ENCODE data around the gene PHF1. TPM values are rescaled to one million over a fixed set of nuclear protein-coding genes. Genes with fewer than 3 reads are reported as not detected.

The PHF1 gene
- total and polyA plus RNA-seq, 2 of the 13 experiments (the other 11 are each of a cell fraction or from before 2014, with no cell fraction given) = 25.4 to 61.9 TPM

DNA sequence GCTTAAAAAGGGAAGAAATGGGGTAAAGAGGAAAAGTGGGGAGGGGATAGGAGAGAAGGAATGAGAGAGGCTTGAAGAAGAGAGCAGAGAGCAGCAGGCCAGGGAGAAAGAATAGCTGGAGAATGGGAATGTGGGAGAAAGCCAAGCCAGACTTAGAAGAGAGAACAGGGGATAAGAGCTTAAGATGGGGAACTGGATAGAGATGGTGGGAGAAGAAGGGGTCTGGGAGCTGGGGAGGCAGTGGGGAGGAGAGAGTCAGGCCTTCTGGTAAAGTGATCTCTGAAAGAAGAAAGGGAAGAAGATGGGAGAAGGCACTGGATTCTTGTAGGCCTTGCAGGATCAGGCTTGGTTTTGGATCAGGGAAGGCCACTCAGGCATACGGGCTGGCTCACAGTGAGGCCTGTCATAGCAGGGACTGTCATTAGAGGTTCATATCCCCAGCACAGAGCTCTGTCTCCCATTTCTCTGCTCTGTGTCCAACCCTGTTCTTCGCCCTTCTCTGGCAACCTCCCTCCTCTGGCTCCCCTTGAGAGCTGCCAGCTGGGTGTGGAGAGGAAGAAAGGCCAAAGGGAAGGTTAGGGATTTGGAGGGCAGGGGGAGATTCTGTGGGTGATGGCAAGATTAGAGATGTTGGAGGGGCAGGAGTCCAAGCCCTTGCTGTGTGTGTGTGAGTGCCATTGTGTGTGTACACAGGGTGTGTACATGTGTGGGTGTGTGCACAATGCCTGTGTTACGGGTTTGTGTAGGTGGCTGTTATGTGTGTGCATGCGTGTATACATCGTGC, 18.3 kb downstream of the PHF1 start:
- no peaks in the 10 kb centered on the region for H3K36me3 ChIP-seq (replicated peaks in 1 of 2; ENCODE audit: control insufficient read depth in 1 of 2, insufficient read depth in 2 of 2, low read length in 2 of 2)
- no peak for DNase-seq (ENCODE audit: low spot score)
- no peak overlapping the region; the same call in 1 of the 2 replicates for H3K4me2 ChIP-seq (ENCODE audit: low read depth, low read length)
- ATAC-seq = peak; percentile 4; the same call in 1 of the 3 replicates
- no peak for FAIRE-seq
- intact Hi-C loops (cut with micrococcal nuclease; ENCODE audit: unreplicated experiment) = loop anchor here (1.0 kb wide), 1 partner anchor 25 kb away; the partner anchor contains the start of gene ZBTB9
- H2AFZ ChIP-seq (ENCODE audit: low read length) = no peak overlapping the region
- ChIA-PET CTCF (ENCODE audit: low intra/inter-chr PET ratio, low total read pairs) (no interaction called here), POLR2A (interaction anchor here (1.2 to 3.5 kb wide), 2 partner anchors 11 to 25 kb away, joined by 5 to 23 read pairs; partner anchors contain the start of genes CUTA, SYNGAP1 and ZBTB9)
- no peaks in the 10 kb centered on the region for H3K79me2 ChIP-seq (ENCODE audit: insufficient read depth, low read length)
- peaks cover 0 to 3% of the 10 kb centered on the region in 2 experiments; a peak in 1 of 5 replicates for H3K27me3 ChIP-seq (ENCODE audit: control insufficient read depth in 1 of 2, insufficient read depth in 2 of 2, low read length in 2 of 2)
- in situ Hi-C loops (cut with HindIII; ENCODE audit: extremely low pct_ligation_motif_present, low pct_unique_long_range_greater_than_20kb) = no loop called here
- H3K27ac ChIP-seq (ENCODE audit: extremely low read length, insufficient read depth, low read length) = no peak overlapping the region
- H4K20me1 ChIP-seq (ENCODE audit: insufficient read depth, low read length) = no peaks in the 10 kb centered on the region
- no peak overlapping the region for H3K9ac ChIP-seq (ENCODE audit: insufficient read depth, low read depth, low read length)
- H3K4me3 ChIP-seq (replicated peaks in 1 of 3; ENCODE audit: insufficient read depth in 1 of 3, low read depth in 2 of 3, low read length in 3 of 3) = no peak overlapping the region
- no peaks in the 10 kb centered on the region for H3K9me3 ChIP-seq (ENCODE audit: low read length)
- 45% methylated on average over 5 of the region's 5 CpGs for WGBS (ENCODE audit: low lambda C conversion rate)
- H3K4me1 ChIP-seq (ENCODE audit: insufficient read depth, low read length) = peaks cover 57% of the 10 kb centered on the region
- no TSS peak for BruUV-seq (replicated peaks)
- peak; percentile 27 for TF ChIP-seq ZNF883 (CRISPR knock-in tag; IDR thresholded peaks at IDR 0.05; ENCODE audit: not compliant biosample characterization)
- peak; percentile 53; the same call in 1 of the 2 replicates for TF ChIP-seq ZNF44 (CRISPR knock-in tag; IDR thresholded peaks at IDR 0.05)
- no peak for TF ChIP-seq ZNF850 (CRISPR knock-in tag; conservative IDR thresholded peaks at IDR 0.05)
- TF ChIP-seq IRX3 (CRISPR knock-in tag; IDR thresholded peaks at IDR 0.05; ENCODE audit: borderline replicate concordance, low read depth) = no peak
- TF ChIP-seq ZKSCAN5 (CRISPR knock-in tag; IDR thresholded peaks at IDR 0.05) = 0 out of 2 replicates have a peak, but pooled peaks have one; percentile 34
- TF ChIP-seq, protein P1, sequence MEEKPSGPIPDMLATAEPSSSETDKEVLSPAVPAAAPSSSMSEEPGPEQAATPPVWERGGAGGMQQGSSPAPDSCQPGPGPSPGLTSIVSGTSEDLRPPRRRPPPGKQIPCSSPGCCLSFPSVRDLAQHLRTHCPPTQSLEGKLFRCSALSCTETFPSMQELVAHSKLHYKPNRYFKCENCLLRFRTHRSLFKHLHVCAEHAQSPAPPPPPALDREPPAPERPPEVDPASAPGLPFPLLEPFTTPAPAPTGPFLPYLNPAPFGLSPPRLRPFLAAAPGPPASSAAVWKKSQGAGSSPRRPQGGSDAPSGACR (CRISPR knock-in tag; IDR thresholded peaks at IDR 0.05) = 0 out of 2 replicates have a peak, but pooled peaks have one; percentile 16
- TF ChIP-seq NRL (CRISPR knock-in tag; IDR thresholded peaks at IDR 0.05; ENCODE audit: borderline replicate concordance) = 0 out of 2 replicates have a peak, but pooled peaks have one; percentile 29
- TF ChIP-seq, protein P2, sequence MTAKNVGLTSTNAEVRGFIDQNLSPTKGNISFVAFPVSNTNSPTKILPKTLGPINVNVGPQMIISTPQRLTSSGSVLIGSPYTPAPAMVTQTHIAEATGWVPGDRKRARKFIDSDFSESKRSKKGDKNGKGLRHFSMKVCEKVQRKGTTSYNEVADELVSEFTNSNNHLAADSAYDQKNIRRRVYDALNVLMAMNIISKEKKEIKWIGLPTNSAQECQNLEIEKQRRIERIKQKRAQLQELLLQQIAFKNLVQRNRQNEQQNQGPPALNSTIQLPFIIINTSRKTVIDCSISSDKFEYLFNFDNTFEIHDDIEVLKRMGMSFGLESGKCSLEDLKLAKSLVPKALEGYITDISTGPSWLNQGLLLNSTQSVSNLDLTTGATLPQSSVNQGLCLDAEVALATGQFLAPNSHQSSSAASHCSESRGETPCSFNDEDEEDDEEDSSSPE (CRISPR knock-in tag; IDR thresholded peaks at IDR 0.05) = no peak
- TF ChIP-seq ZNF547 (CRISPR knock-in tag; IDR thresholded peaks at IDR 0.05) = no peak
- no peak for TF ChIP-seq TBP (CRISPR knock-in tag; IDR thresholded peaks at IDR 0.05)
- no peak for TF ChIP-seq ZBTB7A (CRISPR knock-in tag; IDR thresholded peaks at IDR 0.05)
- TF ChIP-seq, protein P3, sequence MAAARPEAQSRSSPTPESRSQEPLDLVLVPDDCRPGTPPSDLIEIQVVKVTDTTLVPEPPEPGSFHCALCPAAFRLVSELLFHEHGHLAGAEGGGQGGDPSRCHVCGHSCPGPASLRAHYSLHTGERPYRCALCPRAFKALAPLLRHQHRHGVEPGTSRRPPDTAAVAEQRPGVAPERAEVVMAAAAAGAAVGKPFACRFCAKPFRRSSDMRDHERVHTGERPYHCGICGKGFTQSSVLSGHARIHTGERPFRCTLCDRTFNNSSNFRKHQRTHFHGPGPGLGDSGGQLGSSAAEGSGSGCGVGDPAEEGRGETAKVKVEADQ (CRISPR knock-in tag; IDR thresholded peaks at IDR 0.05; ENCODE audit: borderline replicate concordance) = 0 out of 2 replicates have a peak, but pooled peaks have one; percentile 46
- TF ChIP-seq, protein P4, sequence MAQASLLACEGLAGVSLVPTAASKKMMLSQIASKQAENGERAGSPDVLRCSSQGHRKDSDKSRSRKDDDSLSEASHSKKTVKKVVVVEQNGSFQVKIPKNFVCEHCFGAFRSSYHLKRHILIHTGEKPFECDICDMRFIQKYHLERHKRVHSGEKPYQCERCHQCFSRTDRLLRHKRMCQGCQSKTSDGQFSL (CRISPR knock-in tag; IDR thresholded peaks at IDR 0.05) = no peak
- TF ChIP-seq, protein P5, sequence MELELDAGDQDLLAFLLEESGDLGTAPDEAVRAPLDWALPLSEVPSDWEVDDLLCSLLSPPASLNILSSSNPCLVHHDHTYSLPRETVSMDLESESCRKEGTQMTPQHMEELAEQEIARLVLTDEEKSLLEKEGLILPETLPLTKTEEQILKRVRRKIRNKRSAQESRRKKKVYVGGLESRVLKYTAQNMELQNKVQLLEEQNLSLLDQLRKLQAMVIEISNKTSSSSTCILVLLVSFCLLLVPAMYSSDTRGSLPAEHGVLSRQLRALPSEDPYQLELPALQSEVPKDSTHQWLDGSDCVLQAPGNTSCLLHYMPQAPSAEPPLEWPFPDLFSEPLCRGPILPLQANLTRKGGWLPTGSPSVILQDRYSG (CRISPR knock-in tag; IDR thresholded peaks at IDR 0.05) = no peak
- TF ChIP-seq, protein P6, sequence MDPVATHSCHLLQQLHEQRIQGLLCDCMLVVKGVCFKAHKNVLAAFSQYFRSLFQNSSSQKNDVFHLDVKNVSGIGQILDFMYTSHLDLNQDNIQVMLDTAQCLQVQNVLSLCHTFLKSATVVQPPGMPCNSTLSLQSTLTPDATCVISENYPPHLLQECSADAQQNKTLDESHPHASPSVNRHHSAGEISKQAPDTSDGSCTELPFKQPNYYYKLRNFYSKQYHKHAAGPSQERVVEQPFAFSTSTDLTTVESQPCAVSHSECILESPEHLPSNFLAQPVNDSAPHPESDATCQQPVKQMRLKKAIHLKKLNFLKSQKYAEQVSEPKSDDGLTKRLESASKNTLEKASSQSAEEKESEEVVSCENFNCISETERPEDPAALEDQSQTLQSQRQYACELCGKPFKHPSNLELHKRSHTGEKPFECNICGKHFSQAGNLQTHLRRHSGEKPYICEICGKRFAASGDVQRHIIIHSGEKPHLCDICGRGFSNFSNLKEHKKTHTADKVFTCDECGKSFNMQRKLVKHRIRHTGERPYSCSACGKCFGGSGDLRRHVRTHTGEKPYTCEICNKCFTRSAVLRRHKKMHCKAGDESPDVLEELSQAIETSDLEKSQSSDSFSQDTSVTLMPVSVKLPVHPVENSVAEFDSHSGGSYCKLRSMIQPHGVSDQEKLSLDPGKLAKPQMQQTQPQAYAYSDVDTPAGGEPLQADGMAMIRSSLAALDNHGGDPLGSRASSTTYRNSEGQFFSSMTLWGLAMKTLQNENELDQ (CRISPR knock-in tag; IDR thresholded peaks at IDR 0.05; ENCODE audit: borderline replicate concordance) = no peak
- TF ChIP-seq ZNF891 (CRISPR knock-in tag; IDR thresholded peaks at IDR 0.05) = 0 out of 2 replicates have a peak, but pooled peaks have one; percentile 38
